ENCODE results near the gene WIZ. TPM values are rescaled to one million over a fixed set of nuclear protein-coding genes. Genes with fewer than 3 reads are reported as not detected.
"Not testable (repeated sequence)": the region's sequence is repeated elsewhere in the genome, so short reads cannot be mapped to it uniquely, and the experiment has no call there.

Gene WIZ
- polyA plus RNA-seq, 1 experiment = 5.8 TPM

DNA sequence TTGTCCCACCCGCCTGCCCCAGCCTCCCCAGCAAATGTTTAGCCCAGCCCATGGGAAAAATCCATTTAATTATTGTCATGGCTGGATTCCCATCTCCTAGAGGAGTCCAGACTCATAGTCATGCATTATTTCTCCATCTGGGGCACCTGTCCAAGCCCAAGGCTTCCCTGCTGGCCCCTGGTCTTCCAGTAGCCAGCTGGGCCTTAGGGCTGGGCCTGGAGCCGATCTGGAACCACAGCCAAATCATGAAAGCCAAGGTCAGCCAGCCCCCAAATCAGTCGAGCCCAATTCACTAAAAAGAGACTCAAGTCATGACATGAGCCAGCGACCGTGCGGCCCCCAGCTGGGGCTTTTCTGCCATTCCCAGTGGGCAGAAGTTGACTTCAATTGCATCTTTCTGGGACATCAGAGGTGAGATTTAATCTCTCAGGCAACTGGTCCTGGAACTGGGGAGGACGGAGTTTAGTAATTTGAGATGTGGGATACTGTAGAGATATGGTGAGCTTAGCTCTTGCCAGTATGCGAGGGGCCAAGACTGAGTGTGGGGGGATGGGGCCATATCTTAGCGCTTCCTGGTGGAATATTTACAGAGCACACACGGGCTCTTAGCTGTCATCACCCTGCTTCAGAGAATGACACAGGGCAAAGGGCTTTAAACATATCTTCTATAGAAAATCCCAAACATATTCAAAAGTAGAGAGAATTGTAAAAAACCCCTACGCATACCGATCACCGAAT lies 38.9 kb upstream of the WIZ start:
- TF ChIP-seq, protein P1, sequence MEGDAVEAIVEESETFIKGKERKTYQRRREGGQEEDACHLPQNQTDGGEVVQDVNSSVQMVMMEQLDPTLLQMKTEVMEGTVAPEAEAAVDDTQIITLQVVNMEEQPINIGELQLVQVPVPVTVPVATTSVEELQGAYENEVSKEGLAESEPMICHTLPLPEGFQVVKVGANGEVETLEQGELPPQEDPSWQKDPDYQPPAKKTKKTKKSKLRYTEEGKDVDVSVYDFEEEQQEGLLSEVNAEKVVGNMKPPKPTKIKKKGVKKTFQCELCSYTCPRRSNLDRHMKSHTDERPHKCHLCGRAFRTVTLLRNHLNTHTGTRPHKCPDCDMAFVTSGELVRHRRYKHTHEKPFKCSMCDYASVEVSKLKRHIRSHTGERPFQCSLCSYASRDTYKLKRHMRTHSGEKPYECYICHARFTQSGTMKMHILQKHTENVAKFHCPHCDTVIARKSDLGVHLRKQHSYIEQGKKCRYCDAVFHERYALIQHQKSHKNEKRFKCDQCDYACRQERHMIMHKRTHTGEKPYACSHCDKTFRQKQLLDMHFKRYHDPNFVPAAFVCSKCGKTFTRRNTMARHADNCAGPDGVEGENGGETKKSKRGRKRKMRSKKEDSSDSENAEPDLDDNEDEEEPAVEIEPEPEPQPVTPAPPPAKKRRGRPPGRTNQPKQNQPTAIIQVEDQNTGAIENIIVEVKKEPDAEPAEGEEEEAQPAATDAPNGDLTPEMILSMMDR (IDR thresholded peaks at IDR 0.05; ENCODE audit: low read depth, low read length) = no peak
- ChIA-PET CTCF (no interaction called here), POLR2A (no interaction called here)
- Histone ChIP-seq H3K9me3 (ENCODE audit: control insufficient read depth, insufficient read depth, low read length) (no peaks in the 10 kb centered on the region; the same call in 1 of the 2 replicates), H3K27ac (ENCODE audit: low read depth, low read length) (no peak overlapping the region), H3K27me3 (ENCODE audit: control insufficient read depth, insufficient read depth, low read length) (no peaks in the 10 kb centered on the region), H3K4me3 (ENCODE audit: low read depth, low read length) (no peak overlapping the region)
- DNase-seq (ENCODE audit: low read depth, low spot score) = no peak

DNA sequence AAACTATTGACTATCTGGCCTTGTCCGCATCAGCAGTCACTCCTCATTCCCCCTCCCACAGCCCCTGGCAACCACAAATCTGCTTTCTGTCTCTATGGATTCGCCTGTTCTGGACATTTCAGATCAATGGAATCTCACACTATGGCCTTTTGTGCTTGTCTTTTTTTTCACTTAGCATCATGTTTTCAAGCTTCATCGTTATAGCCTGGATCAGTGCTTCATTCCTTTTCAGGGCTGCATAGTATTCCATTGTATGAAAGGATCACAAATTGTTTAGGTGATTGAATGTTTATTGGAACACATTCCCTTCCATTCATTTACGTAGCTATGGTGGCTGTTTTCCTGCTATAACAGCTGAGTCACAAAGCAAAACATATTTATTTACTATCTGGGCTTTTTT lies 37.3 kb upstream of the WIZ start:
- CTCF ChIA-PET = no interaction called here
- DNase-seq (ENCODE audit: low read depth, low spot score) = no peak
- H3K4me3 ChIP-seq (ENCODE audit: low read depth, low read length) = no peak overlapping the region
- TF ChIP-seq, protein P1 (IDR thresholded peaks at IDR 0.05; ENCODE audit: low read depth, low read length) = no peak
- H3K27me3 ChIP-seq (ENCODE audit: control insufficient read depth, insufficient read depth, low read length) = no peaks in the 10 kb centered on the region
- POLR2A ChIA-PET = no interaction called here
- H3K27ac ChIP-seq (ENCODE audit: low read depth, low read length) = no peak overlapping the region
- H3K9me3 ChIP-seq (ENCODE audit: control insufficient read depth, insufficient read depth, low read length) = no peaks in the 10 kb centered on the region; the same call in 1 of the 2 replicates

DNA sequence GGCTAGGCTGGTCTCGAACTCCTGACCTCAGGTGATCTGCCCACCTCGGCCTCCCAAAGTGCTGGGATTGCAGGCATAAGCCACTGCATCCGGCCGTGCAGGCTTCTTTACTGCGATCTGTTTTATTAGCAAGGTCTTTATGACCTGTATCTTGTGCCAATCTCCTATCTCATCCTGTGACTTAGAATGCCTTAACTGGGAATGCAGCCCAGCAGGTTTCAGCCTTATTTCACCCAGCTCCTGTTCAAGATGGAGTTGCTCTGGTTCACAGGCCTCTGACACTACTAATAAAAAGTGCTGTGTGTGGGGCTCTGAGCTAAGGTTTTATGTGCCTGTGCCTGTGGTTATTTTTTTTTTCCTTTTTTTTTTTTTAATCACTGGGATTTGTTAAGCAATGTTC lies 36.0 kb upstream of the WIZ start:
- CTCF ChIA-PET; H3K27me3 ChIP-seq (ENCODE audit: control insufficient read depth, insufficient read depth, low read length); H3K9me3 ChIP-seq (ENCODE audit: control insufficient read depth, insufficient read depth, low read length); DNase-seq (ENCODE audit: low read depth, low spot score); H3K4me3 ChIP-seq (ENCODE audit: low read depth, low read length); H3K27ac ChIP-seq (ENCODE audit: low read depth, low read length): not testable (repeated sequence)
- POLR2A ChIA-PET = interaction anchor here (0.6 kb wide), 1 partner anchor 12 kb away, joined by 10 read pairs; no protein-coding TSS in a partner anchor

DNA sequence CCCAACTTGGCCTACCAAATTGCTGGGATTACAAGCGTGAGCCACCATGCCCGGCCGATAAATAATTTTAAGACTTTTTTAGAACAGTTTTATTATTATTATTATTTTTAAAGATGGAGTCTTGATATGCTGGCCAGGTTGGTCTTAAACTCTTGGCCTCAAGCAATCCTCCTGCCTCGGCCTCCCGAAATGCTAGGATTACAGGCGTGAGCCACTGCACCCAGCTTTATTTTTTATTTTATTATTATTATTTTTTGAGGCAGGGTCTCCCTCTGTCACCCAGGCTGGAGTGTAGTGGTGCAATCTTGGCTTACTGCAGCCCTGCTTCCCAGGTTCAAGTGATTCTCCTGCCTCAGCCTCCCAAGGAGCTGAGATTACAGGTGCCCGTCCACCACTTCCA lies 31.2 kb upstream of the WIZ start:
- CTCF ChIA-PET = interaction anchor here (0.6 kb wide), 1 partner anchor 389 kb away, joined by 3 read pairs; no protein-coding TSS in a partner anchor
- H3K9me3 ChIP-seq (ENCODE audit: control insufficient read depth, insufficient read depth, low read length); H3K27me3 ChIP-seq (ENCODE audit: control insufficient read depth, insufficient read depth, low read length); DNase-seq (ENCODE audit: low read depth, low spot score); H3K27ac ChIP-seq (ENCODE audit: low read depth, low read length); POLR2A ChIA-PET; H3K4me3 ChIP-seq (ENCODE audit: low read depth, low read length): not testable (repeated sequence)

DNA sequence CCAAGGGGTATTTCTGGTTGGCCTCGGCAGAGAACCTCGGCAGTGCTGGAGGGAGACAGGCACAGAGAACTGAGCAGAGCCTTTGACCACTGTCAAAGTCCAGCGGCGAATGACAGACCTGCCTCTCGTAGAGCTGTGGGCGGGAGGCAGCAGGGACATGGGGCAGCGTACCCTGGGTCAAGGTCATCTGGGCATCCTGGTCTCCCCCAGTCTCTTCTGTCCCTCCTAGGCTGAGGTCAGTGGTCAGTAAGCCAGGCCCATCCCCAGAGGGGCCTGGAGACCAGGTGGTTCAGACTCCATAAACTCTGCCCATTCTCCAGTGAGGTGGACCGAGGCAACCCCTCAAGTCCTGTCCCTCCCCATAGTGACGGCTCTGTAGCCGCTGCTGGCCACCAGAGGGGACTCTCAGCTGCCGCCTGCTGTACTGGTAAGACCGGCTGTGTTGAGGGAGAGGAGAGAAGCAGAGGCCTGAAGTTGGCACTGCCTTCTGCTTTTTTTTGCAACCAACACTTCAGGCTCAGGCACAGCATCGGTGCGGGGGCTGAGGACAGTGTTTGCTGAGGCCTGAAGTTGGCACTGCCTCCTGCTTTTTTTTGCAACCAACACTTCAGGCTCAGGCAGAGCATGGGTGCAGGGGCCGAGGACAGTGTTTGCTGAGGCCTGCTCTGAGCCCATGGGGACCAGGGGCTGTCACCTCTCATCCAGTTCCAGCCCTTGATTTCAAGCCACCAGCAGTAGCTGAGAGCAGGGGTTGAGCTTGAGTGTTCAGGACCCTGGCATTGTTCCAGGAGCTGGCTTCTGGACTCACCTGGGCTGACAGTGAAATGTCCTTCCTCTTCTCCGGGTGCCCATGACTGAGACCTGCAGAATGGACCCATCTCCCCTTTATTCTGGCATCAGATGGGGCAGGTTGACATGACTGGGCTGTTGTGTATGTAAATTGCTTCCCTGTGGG lies 29.9 kb upstream of the WIZ start, which contains the start of gene PGLYRP2:
Gene PGLYRP2 (minus strand): TSS at position 111 of the 955 bp plus-strand sequence. CDS start 130 bp downstream, outside the sequence.
- H3K9me3 ChIP-seq (ENCODE audit: control insufficient read depth, insufficient read depth, low read length) = peaks cover 3% of the 10 kb centered on the region; the same call in 1 of the 2 replicates
- TF ChIP-seq, protein P1 (IDR thresholded peaks at IDR 0.05; ENCODE audit: low read depth, low read length) = no peak
- H3K4me3 ChIP-seq (ENCODE audit: low read depth, low read length) = no peak within 1 kb of the TSS
- H3K27ac ChIP-seq (ENCODE audit: low read depth, low read length) = no peak within 1 kb of the TSS
- DNase-seq (ENCODE audit: low read depth, low spot score) = no peak
- POLR2A ChIA-PET = no interaction called here
- no peaks in the 10 kb centered on the region for H3K27me3 ChIP-seq (ENCODE audit: control insufficient read depth, insufficient read depth, low read length)
- CTCF ChIA-PET = no interaction called here

Data from AG04450 (cell line).